HCT116 (cell line): ENCODE data around the gene RNASET2. TPM values are rescaled to one million over a fixed set of nuclear protein-coding genes. Genes with fewer than 3 reads are reported as not detected.

Experiments used
- ATAC-seq: fragments of 200-7000 bp; cut with Tn5 transposase; 2 replicates; pipeline ENCODE4 v1.9.1; 2020; ENCODE audit warnings: mild to moderate bottlenecking, moderate library complexity
- BruUV-seq: library from RNA; stranded (reverse); fragments of 400-500 nt; replicated peaks from 2 replicates; lab custom pipeline; 2021; lab: Mats Ljungman, UMichigan
- CTCF ChIA-PET: fragments of 300-600 bp; sonication (Branson Sonifier 250); formaldehyde crosslinking; loops from one replicate; lab custom pipeline; 2021; ENCODE audit warnings: antibody characterized with exemption; lab: Charles Lee
- POLR2A ChIA-PET: fragments of 300-600, 350-600 bp; sonication (Branson Sonifier 250); formaldehyde crosslinking; loops from one replicate; lab custom pipeline; 2021; ENCODE audit warnings: antibody characterized with exemption; lab: Charles Lee
- RAD21 ChIA-PET, 2 experiments: fragments of 300-600 bp; sonication (Branson Sonifier 250); formaldehyde crosslinking; loops; one replicate each; lab custom pipeline; 2023; ENCODE audit warnings: low total read pairs in 2 of 2; ENCODE audit not compliant: uncharacterized antibody in 2 of 2, unreplicated experiment in 2 of 2, low non-redundant PET in 1 of 2; lab: Charles Lee
- DNase-seq: peaks from one replicate; pipeline ENCODE4 v3.0.0-alpha.2; 2010; ENCODE audit warnings: low read depth, low spot score
- H2AFZ ChIP-seq: fragments of 200-600 bp; shearing (Covaris generic), sonication (generic); 2 replicates; pipeline ENCODE4 v1.6.1; 2017; ENCODE audit warnings: low read depth, mixed run types, mixed read lengths, antibody characterized with exemption, low read length; ENCODE audit not compliant: poor library complexity, severe bottlenecking
- H3K27ac ChIP-seq: 2 replicates; pipeline ENCODE4 v1.5.1; 2012; ENCODE audit warnings: low read depth, low read length
- H3K27me3 ChIP-seq: fragments of 200-600 bp; sonication (generic); 2 replicates; pipeline ENCODE4 v1.6.1; 2016; ENCODE audit warnings: mixed run types, low read length, mixed read lengths; ENCODE audit not compliant: insufficient read depth
- H3K36me3 ChIP-seq, 2 experiments: fragments of 200-500 bp in 1 of 2; fragments of 200-600 bp in 1 of 2; sonication (Bioruptor generic) in 1 of 2; sonication (generic) in 1 of 2; 2 replicates each; pipeline versions ENCODE4 v1.5.1 to v1.6.1; 2014 to 2016; ENCODE audit warnings: low read length in 2 of 2, inconsistent platforms in 1 of 2, mixed read lengths in 1 of 2, mixed run types in 1 of 2; ENCODE audit not compliant: insufficient read depth in 2 of 2, control insufficient read depth in 1 of 2
- H3K4me1 ChIP-seq, 2 experiments: fragments of 200-600 bp in 1 of 2; sonication (generic) in 1 of 2; 2 replicates each; pipeline versions ENCODE4 v1.5.1 to v1.6.1; 2012 to 2017; ENCODE audit warnings: low read length in 2 of 2, inconsistent platforms in 1 of 2, mild to moderate bottlenecking in 1 of 2, mixed read lengths in 1 of 2, mixed run types in 1 of 2, moderate library complexity in 1 of 2; ENCODE audit not compliant: insufficient read depth in 2 of 2, control insufficient read depth in 1 of 2
- H3K4me2 ChIP-seq: fragments of 200-600 bp; sonication (generic); 2 replicates; pipeline ENCODE4 v1.6.1; 2017; ENCODE audit warnings: mixed run types, low read length, mixed read lengths
- H3K4me3 ChIP-seq, 2 experiments: fragments of 200-600 bp in 1 of 2; sonication (generic) in 1 of 2; replicated peaks in 1 of 2; 2 replicates each; pipeline ENCODE4 v1.5.1; 2011 to 2016; ENCODE audit warnings: low read length in 2 of 2, control low read depth in 1 of 2, low read depth in 1 of 2, mild to moderate bottlenecking in 1 of 2, mixed read lengths in 1 of 2, mixed run types in 1 of 2
- H3K79me2 ChIP-seq: fragments of 200-600 bp; sonication (generic); 2 replicates; pipeline ENCODE4 v1.6.1; 2017; ENCODE audit warnings: mild to moderate bottlenecking, mixed run types, low read length, moderate library complexity, mixed read lengths; ENCODE audit not compliant: insufficient read depth
- H3K9ac ChIP-seq: fragments of 200-600 bp; sonication (generic); 2 replicates; pipeline ENCODE4 v1.6.1; 2016; ENCODE audit warnings: low read length, mixed read lengths
- H3K9me2 ChIP-seq: fragments of 200-600 bp; sonication (generic), shearing (Covaris generic); 2 replicates; pipeline ENCODE4 v1.6.1; 2017; ENCODE audit warnings: mixed run types, mild to moderate bottlenecking, moderate library complexity; ENCODE audit not compliant: insufficient read depth
- H3K9me3 ChIP-seq, 2 experiments: fragments of 200-500 bp in 1 of 2; fragments of 200-600 bp in 1 of 2; sonication (Bioruptor generic) in 1 of 2; sonication (generic) in 1 of 2; 2 replicates each; pipeline ENCODE4 v1.6.1; 2014 to 2017; ENCODE audit warnings: low read length in 2 of 2, mixed read lengths in 2 of 2, inconsistent platforms in 1 of 2, low read depth in 1 of 2, mild to moderate bottlenecking in 1 of 2, mixed run types in 1 of 2, moderate library complexity in 1 of 2; ENCODE audit not compliant: control insufficient read depth in 1 of 2, insufficient read depth in 1 of 2
- H4K20me1 ChIP-seq: fragments of 200-600 bp; sonication (generic), shearing (Covaris generic); 2 replicates; pipeline ENCODE4 v1.6.1; 2017; ENCODE audit warnings: mixed run types, mild to moderate bottlenecking, moderate library complexity; ENCODE audit not compliant: insufficient read depth
- ATF3 ChIP-seq: IDR thresholded peaks from 2 replicates; pipeline ENCODE4 v1.6.1; 2012
- CEBPB ChIP-seq: IDR thresholded peaks from 2 replicates; pipeline ENCODE4 v1.6.1; 2012; ENCODE audit warnings: low read depth
- EGR1 ChIP-seq: IDR thresholded peaks from 2 replicates; pipeline ENCODE4 v1.6.1; 2012; ENCODE audit warnings: low read depth
- EZH2 ChIP-seq: fragments of 200-600 bp; sonication (generic); IDR thresholded peaks from 2 replicates; pipeline ENCODE4 v1.6.1; 2017; ENCODE audit warnings: antibody characterized with exemption, mixed run types
- POLR2AphosphoS5 ChIP-seq: IDR thresholded peaks from 2 replicates; pipeline ENCODE4 v1.6.1; 2011; ENCODE audit warnings: mild to moderate bottlenecking, low read depth, low read length, moderate library complexity
- SP1 ChIP-seq: IDR thresholded peaks from 2 replicates; pipeline ENCODE4 v1.6.1; 2012; ENCODE audit warnings: low read depth
- SRF ChIP-seq: IDR thresholded peaks from 2 replicates; pipeline ENCODE4 v1.6.1; 2012; ENCODE audit warnings: low read depth
- ZBTB33 ChIP-seq: IDR thresholded peaks from 2 replicates; pipeline ENCODE4 v1.6.1; 2011; ENCODE audit warnings: mild to moderate bottlenecking, low read length, moderate library complexity; ENCODE audit not compliant: insufficient replicate concordance; ENCODE audit errors: extremely low read depth
- intact Hi-C: fragments of 100-400 bp; cut with micrococcal nuclease; formaldehyde crosslinking; loops from 2 replicates; pipeline ENCODE4 v1.10.0; 2022
- total RNA-seq: library from RNA; stranded (reverse); gene quantifications from one replicate; pipeline ENCODE4 v1.2.1, GENCODE V29; 2021; ENCODE audit not compliant: unreplicated experiment

Gene RNASET2
- total RNA-seq, 1 experiment from 2014 or later = 32.8 TPM

GRCh38 chr6:166900956-166901607 lies 55.3 kb downstream of the RNASET2 start (continued):
- no peak for TF ChIP-seq ZBTB33
- no peak for TF ChIP-seq EGR1

- Histone ChIP-seq H3K4me1 (no peaks in the 10 kb centered on the region), H3K9ac (no peak overlapping the region), H3K9me2 (no peaks in the 10 kb centered on the region), H3K79me2 (no peaks in the 10 kb centered on the region), H3K4me2 (no peak overlapping the region), H3K9me3 (no peaks in the 10 kb centered on the region), H2AFZ (no peak overlapping the region), H3K27me3 (no peaks in the 10 kb centered on the region)
- DNase-seq (no peak), ATAC-seq (no peak)
- intact Hi-C loops = no loop called here
- CTCF ChIA-PET = no interaction called here
- POLR2A ChIA-PET = no interaction called here
- no TSS peak for BruUV-seq
- no peak for TF ChIP-seq SRF
- TF ChIP-seq ATF3 = no peak
- TF ChIP-seq SP1 = no peak
- TF ChIP-seq POLR2AphosphoS5 = no peak
- TF ChIP-seq CEBPB = no peak
- no peak for TF ChIP-seq EZH2
- TF ChIP-seq, all 23 proteins: peak for 0
- Histone ChIP-seq H3K36me3 (no peaks in the 10 kb centered on the region), H3K4me3 (no peak overlapping the region), H3K27ac (no peak overlapping the region), H4K20me1 (no peaks in the 10 kb centered on the region)
- RAD21 ChIA-PET = no interaction called here
These were observed 56.1 kb downstream of the RNASET2 start for GRCh38 chr6:166900130-166900708.
